HG03457 (cell line): ENCODE measurements around the gene FOCAD.

Experiments used
- ATAC-seq: cut with Tn5 transposase; IDR thresholded peaks from one replicate; pipeline ENCODE4 v1.9.1; 2021; ENCODE audit warnings: moderate number of reproducible peaks; ENCODE audit not compliant: unreplicated experiment

Gene FOCAD

DNA sequence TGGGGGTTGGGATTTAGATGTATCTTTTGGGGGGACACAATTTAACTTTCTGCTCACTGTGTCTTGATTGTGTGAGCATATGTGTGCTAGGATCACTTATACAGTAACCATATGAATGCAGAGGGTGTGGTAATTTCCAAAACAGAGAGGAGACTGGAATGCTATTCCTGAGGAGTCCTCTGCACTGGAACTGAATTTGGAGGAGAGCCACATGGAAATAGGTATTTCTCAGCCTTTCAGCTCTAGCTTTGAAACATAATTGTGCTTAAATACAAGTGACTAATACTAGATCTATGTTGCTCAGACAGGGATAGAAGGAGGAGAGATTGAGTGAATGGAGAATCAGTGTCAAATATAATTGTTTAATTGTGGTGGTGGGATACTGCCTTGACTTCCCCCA, 45.5 kb downstream of the FOCAD start:
- ATAC-seq, result no peak

- ATAC-seq, result no peak
Observed at GRCh38 chr9:20732118-20732517, 48.1 kb downstream of the FOCAD start.

GRCh38 chr9:20734275-20734674, 50.2 kb downstream of the FOCAD start:
- no peak for ATAC-seq

GRCh38 chr9:20740304-20740703, 56.2 kb downstream of the FOCAD start:
- no peak for ATAC-seq

DNA sequence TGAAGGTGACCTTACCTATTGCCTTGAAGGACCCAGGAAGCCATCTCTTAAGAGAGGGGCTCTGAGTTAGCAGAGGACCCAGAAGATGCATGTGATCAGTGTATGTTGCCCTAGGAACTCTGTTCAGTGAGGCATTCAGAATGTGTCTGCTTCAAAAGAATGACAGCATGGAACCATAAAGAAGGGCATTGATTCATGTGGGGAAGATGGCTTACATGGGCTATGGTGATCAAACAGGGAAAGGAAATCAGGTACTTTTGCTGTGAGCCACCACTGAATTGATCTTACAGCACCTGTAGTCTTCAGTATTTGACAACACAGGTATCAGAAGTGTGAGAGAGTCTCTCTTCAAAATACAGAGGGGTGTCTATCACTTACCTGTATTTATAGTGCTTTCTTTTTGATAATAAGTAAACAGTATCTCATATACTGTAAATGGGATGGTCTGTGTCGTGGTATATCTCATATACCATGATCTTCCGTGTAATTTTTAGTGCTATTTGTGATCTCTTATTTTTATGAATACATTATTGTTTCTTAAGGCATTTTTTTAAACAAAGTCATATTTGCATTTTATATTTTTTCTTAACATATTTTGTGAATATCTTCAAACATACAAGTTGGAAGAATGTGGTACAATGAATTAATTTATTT, 57.0 kb downstream of the FOCAD start:
- ATAC-seq, result no peak

GRCh38 chr9:20742833-20743232, 58.8 kb downstream of the FOCAD start:
- no peak for ATAC-seq

- ATAC-seq, result no peak
Observed at GRCh38 chr9:20744036-20744630, 60.1 kb downstream of the FOCAD start.

DNA sequence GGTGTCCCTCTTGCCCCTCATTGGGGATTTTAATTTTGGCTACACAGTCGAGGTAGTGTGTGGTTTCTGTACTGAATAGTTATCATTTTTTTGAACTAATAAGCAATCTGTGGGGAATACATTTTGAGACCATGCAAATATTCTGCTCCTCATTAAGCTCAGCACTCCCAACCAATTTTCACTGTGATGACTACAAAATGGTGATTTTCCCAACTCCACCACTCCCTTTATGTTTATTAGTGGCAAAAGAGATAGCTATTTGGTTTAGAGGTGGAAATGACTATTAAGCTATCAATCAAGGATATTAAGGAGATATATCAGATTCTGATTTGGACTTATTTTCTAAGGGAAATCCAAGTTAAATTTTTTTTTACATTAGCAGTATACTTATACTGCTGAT, 62.9 kb downstream of the FOCAD start:
- no peak for ATAC-seq

GRCh38 chr9:20749496-20750198, 65.6 kb downstream of the FOCAD start:
- ATAC-seq, result no peak

- no peak for ATAC-seq
Observed at GRCh38 chr9:20753761-20754160, 69.7 kb downstream of the FOCAD start.

DNA sequence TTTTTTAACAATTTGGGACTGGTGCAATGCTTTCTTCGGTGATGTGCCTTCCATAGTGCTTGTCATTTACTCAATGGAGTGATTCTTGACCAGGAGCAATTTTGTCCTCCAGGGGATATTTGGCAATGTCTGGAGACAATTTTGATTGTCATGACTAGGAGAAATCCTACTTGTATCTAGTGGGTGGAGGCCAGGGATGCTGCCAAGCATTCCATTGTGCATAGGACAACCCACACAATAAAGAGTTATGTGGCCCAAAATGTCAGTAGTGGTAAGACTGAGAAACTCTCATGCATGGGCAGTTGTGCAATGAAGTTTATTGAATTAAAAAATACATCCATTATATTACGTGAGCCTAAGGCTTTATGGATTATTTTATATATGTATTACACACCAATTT, 70.5 kb downstream of the FOCAD start:
- ATAC-seq, result no peak

DNA sequence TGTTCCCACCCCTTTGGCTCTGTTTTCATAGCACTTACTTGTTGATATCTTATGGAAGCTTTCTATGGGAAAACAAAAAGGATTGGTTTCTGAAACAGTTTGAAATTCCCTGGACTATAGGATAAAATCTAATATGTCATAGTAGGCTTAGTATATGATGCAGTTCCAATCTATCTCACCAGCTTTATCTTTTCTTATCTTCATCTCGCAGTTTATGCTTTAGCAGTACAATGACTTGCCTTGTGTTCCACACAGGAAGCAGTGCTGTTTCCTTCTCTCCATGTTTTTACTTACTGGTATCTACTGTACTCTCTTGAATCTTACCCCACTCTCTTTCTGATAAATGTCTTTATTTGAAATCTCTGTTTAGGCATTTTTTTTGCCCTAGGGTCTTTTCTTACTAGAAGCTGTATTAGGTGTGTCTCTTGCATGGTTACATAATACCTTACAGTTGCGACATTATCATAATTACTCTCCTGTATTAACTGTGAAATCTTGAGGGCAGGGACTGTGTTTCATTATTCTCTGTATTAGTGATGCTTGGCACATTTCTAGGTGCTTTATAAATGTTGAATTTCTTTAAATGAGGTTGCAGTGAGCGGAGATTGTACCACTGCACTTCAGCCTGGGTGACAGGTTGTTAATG, 76.3 kb downstream of the FOCAD start:
- ATAC-seq, result no peak

- ATAC-seq, result no peak
Observed at GRCh38 chr9:20770947-20771346, 86.9 kb downstream of the FOCAD start.

GRCh38 chr9:20771729-20772128, 87.7 kb downstream of the FOCAD start:
- ATAC-seq, result no peak

- no peak for ATAC-seq
Observed at GRCh38 chr9:20775683-20776082, 91.6 kb downstream of the FOCAD start.

DNA sequence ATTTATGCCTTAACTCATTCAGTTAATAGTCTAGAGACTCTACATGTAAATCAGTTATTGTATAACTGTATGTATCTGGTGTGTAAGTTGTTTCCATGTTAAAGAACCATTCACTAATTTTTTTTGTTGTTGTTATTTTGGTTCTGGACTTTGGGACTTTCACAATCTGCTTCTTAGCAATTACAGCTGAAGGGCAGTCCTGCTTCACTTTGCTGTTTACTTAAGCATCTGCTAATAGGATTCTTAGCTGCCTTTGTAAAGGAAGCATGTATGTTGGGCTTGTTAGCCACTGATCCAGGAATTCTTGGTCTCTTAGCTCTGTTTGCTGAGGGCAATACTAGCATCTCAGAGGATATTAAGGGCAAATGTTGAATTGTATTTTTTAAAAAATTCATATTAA, 97.0 kb downstream of the FOCAD start:
- ATAC-seq, result no peak

DNA sequence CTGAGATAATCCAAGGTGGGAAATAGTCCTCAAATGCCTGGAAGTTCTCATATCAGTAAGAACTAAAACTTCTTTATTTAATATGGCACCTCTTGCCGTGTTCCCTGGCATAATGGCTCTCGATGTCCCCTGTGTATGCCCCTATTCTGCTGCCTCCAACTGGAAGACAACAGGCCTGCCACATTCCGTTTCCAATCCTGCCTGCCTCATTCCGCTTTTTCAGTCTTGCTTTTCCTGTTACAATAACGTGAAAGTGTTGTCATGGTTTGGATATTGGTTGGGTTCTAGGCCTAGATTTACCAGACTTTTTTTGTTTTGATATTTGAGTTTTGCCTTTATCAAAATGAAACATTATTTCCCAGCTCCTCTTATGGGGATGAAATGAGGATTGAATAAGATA, 98.2 kb downstream of the FOCAD start:
- ATAC-seq, result no peak

- ATAC-seq, result no peak
Observed at GRCh38 chr9:20783057-20784038, 99.3 kb downstream of the FOCAD start.

DNA sequence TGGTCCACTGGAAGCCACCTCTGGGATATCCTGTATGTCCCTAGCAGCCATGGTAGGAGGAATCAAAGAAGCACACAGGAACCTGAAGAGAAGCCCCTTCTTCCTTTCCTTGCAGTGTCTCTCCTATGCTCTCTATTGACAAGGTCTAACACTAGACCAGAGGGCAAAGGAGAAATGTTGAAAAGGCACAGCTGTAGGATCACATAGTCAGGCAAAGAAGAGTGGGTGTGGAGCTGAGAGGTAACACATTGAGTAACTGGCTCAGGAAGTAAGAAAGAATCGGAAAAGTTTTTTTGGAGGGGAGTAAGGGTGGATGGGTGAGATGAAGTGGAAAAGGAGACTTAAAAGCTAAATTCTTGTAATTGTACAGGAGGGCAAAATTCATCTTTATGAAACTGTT, 100.1 kb downstream of the FOCAD start:
- ATAC-seq, result no peak

DNA sequence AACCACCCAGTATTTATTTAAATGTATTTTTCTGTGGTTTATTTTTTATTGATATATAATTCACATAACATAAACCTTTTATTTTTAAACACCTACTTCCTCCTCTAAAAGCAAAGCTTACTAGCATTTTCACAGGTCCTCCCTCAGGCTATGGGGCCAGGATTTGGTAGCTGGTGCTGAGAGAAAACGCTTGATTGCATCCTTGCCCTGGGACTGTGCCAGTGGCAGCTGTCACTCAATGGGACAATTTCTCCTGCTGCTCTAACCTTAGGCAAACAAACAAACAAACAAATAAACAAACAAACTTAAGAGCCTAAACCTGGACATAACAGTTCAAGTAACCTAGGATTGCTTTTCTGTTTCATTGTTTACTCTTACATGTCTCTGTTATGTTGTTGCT, 102.7 kb downstream of the FOCAD start:
- ATAC-seq, result no peak
